Activated naive CD8-positive, alpha-beta T cell treated with anti-CD3 and anti-CD28 coated beads, Interleukin-2, amount 50 U/mL, for 16 hours (primary cell): ENCODE results near the gene PPA1.
"Not testable (repeated sequence)": the region's sequence is repeated elsewhere in the genome, so short reads cannot be mapped to it uniquely, and the experiment has no call there.

Experiments
- DNase-seq: peaks from one replicate; pipeline ENCODE4 v3.0.0-alpha.2; 2020; ENCODE audit warnings: low read depth, low spot score

PPA1 gene

DNA sequence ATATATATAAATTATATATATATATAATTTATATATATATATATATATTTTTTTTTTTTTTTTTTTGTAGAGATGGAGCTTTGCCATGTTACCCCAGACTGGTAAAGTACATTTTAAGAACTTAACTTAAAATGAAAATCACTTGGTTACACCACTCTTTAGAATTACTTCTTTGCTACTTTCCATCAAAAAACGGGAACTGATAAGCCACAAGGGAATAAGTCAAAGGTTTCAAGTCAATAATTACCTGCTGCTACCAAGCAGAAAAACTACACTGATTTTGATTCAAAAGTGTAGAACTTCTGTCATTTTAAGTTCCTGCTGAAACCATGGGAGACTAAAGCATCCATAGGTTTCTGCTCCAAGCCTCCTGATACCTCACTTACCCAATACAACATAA, 12.2 kb downstream of the PPA1 start:
- no peak for DNase-seq

DNA sequence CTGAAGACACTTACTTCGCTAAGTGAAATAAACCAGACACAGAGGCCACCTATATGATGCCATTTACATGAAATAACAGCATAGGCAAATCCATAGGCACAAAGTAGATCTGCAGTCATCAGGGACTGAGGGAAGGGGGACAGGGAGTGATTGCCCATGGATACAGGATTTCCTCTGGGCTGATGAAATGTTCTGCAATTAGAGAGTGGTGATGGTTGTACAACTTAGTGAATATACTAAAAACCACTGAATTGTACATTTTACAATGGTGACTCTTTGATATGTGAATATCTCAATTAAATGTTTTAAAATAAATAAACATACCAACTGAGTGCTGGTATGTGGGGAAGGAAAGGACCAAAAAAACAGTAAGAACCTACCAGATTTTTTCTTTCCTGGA, 20.4 kb downstream of the PPA1 start:
- DNase-seq, result no peak

DNA sequence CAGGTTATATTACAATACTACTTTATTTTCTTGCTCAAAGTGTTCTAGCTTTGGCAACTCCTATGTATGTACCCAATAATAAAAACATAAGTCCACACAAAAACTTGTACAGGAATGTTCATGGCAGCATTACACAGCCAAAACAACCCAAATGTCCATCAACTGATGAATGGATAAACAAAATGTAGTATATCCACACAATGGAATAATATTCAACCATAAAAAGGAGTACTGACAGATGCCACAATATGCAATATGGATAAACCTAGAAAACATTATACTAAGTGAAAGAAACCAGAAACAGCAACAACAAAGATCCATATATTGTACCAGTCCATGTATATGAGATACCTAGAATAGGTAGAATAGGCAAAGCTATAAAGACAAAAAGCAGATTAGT, 21.0 kb downstream of the PPA1 start:
- no peak for DNase-seq

DNA sequence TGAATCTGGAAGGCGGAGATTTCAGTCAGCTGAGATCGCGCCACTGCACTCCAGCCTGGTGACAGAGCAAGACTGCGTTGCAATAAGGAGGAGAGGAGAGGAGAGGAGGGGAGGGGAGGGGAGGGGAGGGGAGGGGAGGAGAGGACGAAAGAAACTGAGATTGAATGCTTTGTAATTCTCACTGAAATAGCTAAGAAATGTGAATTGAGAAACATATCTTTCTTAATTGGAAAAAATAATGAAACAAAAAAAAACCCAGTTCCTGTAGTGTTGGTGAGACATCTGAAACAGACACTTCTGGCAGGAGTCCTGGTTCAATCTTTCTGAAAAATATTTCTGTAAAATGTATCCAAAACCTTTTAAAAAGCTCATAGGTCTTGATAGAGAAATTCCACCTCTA, 26.5 kb downstream of the PPA1 start:
- DNase-seq, result no peak

DNA sequence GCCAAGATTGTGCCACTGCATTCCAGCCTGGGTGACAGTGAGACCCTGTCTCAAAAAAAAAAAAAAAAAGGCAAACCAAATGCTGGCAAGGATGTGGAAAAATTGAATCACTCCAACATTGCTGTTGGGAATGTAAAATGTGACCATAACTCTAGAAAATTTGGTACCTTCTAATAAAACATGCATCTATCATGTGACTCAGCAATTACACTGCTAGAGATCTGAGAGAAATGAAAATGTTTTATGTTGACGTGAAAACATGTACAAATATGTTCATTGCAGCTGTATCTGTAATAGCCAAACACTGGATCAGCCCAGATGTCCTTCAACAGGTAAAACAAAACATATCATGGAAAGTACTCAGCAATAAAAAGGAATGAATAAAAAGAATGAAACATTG, 32.1 kb downstream of the PPA1 start:
- no peak for DNase-seq

DNA sequence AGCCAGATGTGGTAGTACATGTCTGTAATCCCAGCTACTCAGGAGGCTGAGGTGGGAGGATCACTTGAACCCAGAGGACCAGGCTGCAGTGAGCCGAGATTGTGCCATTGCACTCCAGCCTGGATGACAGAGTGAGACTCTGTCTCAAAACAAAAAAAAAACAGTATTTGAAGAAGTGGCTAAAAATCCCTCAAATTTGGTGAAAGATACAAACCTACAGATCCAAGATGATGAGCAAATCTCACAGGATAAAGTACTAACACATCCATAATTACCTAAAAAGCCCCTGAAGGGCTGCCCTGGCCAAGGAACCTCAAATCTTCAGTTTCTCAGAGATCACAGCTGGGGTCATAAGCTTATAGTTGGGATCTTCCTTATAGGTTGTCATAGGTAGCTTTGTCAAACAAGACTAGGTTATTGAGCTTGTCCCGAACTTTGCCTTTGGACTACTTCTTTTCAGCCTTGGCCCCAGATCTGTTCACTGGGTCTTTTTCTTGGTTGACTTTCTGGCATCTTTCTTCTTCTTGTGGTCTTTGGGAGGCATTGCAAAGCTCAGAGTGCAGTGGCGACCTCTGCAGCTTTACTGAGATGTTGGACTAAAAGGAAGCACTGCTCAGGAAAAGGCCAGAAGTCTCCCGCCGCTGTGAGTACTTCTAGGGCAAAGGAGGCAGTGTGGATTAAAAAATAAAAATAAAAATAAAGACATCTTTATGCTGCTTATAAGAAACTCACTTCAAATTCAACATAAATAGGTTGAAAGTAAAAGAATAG, 34.3 kb downstream of the PPA1 start:
- no peak for DNase-seq

DNA sequence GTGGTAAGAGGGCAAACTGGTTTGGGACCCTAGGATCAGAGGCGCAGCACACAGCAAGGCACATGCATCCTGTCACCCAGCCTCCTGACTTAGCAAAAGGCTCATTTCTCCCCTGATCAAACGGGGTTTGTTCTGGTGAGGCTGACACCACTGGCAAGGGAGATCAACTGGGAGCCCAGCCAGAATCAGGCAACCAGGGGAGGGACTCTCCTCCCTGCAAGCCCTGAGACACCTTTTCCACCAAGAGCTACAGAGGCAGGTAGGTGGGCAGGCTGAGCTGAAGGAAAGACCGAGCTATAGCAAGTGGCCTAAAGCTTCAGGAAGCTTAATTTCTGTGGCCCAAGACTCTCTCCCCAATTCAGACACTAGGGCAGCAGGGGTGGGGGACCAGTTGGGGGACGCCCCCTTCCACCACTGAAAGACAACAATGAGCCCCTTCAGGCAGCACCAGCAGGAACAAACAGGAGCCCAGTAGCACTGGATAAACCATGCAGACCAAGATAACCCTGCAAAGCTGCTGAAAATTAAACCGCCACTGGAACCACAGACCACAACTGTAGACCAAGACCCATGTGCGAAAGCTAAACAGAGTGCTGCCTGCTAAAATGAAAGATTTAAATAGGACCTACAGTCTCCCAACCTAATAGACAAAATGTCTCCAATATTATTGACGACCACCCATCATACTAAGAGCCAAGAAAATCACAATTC, 35.8 kb downstream of the PPA1 start:
- DNase-seq, result no peak

DNA sequence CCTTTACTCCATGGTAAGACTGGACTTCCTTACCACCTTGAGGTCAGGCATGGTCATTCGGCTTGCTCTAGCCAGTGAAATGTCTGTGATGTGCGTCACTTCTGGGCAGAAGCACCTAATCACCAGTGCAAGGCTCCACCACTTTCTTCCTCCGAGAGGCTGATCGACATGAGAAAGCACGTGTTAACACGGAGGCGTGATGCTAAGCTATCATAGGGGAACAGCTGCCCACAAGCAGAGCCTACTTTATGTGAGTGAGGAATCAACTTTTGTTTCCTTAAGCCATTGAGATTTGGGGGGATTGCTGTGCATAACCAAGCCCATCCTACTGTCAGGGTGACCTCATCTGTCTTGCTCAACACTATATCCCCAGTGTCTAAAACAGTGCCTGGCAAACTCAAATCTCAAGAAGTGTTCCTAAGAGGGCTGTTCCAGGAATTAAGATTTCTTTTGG, 39.8 kb downstream of the PPA1 start:
- no peak for DNase-seq

DNA sequence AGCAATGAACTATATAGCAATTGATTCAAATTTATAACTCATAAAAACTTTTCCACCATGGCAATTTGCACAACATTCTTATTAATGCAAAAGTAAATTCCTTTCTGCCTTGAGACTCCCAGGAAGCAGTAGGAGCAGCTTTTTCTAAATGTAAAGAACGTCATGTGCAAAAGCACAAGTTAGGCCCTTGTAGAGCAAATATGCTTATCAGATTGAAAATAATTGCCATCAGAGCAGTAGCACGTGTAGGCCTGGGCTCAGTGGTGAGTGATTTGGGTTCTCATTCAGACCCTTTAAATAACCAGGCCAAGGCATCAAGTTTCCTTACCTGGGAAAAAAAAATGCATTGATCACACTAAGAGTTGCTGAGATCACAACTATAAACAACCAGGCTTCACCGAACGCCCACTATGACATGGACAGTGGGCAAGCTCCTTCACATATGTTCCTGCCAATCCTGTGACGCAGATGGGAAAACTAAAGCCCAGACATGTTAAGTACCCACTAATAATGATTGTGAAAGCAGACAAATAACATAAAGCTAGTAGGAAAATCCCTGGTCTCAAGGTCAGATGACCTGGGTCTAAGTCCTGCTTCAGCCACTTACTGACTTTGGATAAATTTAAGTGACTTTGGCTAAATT, 40.8 kb downstream of the PPA1 start:
- DNase-seq, result no peak

DNA sequence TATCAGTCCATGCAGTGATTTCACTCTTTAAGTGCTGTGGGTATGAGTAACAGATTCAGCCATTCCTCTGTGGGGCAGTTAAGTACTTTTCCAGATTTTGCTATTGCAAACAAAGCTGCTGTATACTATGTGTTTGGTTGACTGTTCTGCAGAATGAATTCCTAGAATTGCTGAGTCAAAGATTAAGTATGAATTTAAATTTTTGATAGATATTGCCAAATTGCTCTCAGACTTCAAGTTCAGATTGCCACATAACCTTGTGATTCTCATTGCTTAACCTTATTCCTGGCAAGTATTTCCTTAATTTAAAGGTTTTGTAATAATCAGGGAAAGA, 41.3 kb downstream of the PPA1 start:
- no peak for DNase-seq

DNA sequence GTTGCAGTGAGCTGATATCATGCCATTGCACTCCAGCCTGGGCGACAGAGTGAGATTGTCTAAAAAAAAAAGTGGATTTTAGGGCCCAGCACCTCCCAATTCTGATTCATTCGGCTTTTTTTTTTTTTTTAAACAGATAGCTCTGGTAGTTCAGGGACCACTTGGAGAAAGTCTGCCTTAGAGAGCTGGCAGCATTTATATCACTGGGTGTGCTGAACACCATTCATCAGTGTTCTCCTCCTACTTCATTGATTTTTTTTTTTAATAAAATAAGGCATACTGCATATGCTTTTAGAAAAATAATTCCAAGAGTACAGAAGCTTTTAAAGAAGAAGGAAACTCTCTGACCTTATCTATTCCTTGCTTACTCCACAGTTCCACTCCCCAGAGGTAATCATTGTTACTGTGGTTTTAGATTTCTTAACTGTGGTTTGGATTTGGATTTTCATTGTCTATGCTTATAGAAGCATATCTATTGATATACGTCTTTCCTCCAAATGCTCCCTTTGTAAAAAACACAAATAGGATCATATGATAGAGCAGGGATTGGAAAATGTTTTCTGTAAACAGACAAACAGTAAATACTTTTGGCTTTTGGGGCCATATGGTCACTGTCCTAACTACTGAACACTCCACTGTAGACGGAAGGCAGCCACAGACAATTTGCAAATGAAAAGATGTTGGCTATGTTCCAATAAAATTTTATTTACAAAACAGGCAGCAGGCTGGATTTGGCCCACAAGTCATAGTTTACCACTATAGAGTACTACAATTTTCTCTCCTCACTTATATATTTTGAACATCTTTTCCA, 41.9 kb downstream of the PPA1 start:
- no peak for DNase-seq

DNA sequence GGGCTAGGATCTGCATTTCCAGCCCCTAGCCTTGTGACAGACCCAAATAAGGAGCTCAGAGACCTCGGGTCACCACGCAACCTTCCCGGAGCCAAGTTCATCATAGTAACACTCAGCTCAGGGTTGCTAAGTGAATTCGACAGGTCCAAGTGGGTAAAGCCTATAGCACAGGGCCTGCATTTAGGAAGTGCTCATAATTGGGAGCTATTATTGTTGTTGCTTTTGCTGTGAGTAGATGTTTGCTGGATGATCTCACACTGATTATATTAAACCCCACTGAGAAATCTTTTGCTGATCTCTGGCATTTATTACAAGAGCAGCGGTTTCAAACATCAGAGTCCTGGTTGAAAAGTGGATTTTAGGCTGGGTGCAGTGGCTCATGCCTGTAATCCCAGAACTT, 42.6 kb downstream of the PPA1 start:
- no peak for DNase-seq

DNA sequence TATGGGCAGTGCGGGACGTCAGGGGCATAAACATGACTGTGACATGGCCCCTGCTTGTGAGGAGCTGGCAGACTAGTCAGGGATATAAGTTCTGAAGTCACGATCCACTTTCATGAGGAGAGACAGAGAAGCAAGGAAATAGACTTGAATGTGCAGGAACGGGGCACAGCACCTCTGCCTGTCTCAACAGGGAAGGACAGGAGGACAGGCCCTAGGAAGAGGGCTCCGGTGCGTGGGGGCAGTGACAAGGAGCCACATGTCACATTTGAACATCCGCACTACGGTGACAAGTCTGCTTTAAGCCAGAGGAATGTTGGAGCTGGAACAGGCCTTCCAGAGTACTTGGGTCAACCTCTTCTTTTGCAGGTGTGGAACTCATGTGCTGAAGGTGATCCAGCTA, 43.1 kb downstream of the PPA1 start:
- DNase-seq, result no peak

DNA sequence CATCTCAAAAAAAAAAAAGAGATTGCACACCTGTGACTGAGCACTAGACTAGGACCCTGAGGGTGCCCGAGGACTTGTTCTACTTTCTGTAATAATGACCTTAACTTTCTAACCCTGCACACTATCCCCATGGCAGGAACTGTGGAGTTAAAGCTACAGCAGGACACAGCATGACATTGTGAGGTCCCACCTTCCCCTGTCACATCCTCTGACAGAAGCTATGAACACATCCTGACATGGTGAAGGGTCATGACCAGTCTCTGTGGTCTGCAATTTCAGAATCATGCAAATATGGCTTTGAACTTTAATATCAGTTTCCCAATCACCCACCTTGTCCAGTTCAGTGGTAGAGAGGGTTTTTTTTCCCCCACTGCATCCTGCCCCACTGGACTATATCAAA, 44.5 kb downstream of the PPA1 start:
- DNase-seq, result no peak

DNA sequence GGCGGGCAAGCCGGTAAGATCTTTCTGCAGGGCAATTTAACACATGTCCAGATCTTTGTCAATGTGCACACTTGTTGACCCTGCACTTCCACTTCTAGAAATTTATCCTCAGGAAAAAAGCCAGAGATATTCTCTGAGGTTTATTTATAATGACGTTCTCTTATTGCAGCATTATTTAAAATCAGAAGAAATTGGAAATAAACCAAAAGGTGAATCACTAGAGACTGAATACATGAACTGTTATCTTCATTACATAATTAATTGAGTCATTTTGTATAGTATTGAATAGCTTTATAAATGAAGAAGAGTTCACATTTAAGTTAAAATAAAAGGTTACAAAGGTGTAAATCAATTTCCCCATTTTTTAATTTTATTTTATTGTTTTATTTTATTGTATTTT, 46.7 kb downstream of the PPA1 start:
- DNase-seq, result no peak

DNA sequence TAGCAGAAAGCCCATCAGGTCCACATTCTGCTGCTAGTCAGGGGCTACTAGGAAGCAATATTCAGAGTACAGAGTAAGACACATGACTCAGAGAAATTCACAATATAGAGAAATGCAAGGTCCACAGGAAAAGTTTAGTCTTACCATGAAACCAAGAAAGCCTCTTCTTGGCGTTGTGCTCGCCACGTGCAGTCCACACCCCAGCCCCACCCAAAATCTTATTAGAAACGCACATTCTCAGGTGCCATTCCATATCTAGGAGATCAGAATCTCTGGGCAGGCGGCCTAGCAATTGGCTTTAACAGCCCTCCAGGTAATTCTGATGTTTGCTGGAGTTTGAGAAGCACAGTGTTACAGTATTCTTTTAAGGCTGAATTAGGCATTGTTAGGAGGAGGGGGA, 47.1 kb downstream of the PPA1 start:
- no peak for DNase-seq

DNA sequence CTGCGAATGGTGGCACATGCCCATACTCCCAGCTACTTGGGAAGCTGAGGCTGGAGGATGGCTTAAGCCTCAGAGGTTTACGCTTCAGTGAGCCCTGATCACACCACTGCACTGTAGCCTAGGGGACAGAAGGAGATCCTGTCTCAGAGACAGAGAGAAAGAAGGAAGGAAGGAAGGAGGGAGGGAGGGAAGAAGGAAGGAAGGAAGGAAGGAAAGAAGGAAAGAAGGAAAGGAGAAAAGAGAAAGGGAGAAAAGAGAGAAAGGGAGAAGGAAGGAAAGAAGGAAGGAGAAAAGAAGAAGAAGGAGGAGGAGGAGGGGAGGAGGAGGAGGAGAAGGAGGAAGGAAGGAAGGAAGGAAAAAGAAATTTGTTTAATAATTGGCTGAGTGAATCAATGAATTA, 49.9 kb downstream of the PPA1 start:
- DNase-seq, result no peak

DNA sequence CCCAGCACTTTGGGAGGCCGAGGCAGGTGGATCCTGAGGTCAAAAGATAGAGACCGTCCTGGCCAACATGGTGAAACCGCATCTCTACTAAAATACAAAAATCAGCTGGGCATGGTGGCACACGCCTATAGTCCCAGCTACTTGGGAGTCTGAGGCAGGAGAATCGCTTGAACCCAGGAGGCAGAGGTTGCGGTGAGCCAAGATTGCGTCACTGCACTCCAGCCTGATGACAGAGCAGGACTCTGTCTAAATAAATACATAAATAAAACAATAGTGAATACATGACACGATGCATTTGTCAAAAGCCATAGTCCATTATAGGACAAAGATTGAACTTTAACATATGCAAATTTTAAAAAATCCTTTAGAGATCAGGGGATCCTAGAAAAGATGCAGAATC, 54.0 kb downstream of the PPA1 start:
- DNase-seq, result not testable (repeated sequence)

DNA sequence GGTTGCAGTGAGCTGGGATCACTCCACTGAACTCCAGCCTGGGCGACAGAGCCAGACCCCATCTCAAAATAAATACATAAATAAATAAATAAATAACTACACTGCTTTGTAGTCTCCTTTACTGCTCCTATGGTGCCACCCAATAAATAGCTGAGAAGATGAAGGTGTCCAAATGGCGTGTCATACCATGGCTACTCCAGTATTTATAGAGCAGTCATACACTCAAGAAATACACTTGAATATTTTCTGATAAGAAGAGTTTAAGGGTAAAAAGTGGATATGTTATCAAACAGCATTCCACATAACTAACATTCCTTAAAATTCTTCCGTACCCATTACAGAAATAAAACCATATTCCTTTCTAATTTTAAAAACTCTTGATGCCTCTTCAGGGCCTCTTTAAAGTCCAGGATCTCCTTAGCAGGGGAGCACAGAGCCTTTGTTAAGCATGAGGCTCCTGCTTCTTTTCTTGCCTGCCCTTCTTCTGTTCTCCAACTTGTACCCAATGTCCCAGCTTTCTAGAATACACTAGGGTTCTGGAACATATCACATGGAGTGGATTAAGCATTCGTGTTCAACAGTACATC, 55.0 kb downstream of the PPA1 start:
- no peak for DNase-seq

DNA sequence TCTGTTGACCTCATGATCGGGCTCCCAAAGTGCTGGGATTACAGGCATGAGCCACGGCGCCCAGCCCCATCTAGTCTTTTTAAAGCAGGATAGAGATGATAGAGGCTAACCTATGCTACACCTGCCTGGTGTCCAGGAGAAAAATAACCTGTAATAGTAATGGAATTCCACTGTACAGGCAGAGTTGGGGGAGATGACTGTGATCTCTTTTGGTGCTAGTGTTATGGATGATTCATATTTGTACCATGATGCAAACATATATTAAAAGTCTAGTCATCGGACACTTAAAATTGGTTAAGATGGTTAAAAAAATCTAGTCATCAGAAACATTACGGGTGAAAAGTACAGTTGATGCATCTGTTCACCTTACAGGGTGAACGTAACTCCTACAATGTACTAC, 56.8 kb downstream of the PPA1 start:
- DNase-seq, result no peak

DNA sequence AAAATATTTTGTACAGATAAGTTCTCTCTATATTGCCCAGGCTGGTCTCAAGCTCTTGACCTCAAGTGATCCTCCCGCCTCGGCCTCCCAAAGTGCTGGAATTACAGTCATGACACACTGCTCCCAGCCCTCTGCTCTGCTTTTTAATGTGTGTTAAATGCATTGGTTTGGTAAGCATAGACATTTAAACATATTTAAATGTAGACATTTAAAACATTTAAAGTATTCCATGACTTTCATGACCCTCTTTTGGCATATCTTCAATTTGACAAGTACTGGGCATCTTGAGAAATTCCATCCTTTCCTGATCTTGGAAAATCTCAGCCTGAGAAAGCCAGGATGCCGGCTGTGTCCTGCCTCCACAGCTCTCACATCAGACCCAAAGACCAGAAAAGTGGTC, 57.7 kb downstream of the PPA1 start:
- no peak for DNase-seq
